Endometrium (tissue), 2 donors: ENCODE data around the gene PANK1.

ENCODE experiments used
- FAIRE-seq: peaks from 2 replicates; lab custom pipeline; 2012; peaks lifted over from hg19 to GRCh38; lab: Jason Lieb, UNC
- donor health status: control.
- donor health status: control.

Gene PANK1

DNA sequence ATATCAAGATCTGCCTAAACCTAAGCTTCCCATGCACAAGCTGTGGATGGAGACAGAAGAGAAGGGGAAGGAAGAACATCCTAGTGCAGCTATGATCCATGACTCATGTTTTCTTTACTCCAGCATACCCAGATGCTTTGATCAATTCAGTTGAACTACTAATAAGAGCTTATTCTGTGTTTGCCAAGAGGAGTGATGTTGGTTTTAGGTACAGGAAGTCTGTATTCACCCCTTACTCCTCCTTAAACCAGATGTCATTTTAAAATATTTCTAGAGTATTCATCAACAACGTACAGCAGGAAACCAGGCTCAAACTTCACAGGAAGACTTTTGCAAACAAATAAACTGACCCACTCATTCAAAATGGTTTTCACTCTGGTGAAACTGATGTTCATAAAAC is 29.2 kb downstream of the PANK1 start:
- FAIRE-seq: no peak

DNA sequence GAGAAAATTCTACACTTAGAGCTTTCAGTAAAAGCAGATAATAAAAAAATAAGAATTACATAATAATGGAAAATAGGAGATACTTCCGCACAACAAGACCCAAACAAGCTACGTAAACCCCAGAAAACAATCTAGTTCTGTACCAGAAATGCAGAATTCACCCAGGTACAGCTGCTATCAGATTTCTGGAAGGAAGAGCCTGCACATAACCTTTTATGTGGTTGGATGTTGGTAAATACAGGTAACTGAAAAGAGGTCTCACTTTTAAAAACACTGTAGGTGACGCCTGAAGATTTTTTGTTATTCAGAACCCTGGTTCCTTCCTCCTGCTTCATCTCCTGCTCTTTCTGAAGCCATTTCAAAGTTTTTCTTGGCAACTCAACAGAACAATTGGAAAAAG is 29.9 kb downstream of the PANK1 start:
- no peak for FAIRE-seq

- no peak for FAIRE-seq
These were observed 31.5 kb downstream of the PANK1 start for GRCh38 chr10:89613582-89613981.

DNA sequence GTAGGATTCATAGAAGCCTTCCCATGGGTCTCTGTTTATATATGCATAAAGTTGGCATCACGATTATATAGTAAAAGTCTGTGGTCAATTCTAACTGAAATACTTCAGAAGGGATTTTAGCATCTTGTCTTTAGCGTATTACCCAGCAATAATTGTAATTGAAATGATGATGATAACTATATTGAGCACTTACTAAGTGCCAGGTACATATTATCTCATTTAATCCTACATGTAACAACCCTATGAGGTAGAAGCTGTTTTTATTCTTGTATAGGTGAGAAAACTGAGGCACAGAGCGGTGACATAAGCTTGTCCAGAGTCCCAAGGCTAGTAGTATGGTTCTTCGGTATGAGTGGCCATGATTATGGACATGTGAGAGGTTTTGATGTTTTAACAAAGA is 33.8 kb downstream of the PANK1 start:
- no peak for FAIRE-seq

DNA sequence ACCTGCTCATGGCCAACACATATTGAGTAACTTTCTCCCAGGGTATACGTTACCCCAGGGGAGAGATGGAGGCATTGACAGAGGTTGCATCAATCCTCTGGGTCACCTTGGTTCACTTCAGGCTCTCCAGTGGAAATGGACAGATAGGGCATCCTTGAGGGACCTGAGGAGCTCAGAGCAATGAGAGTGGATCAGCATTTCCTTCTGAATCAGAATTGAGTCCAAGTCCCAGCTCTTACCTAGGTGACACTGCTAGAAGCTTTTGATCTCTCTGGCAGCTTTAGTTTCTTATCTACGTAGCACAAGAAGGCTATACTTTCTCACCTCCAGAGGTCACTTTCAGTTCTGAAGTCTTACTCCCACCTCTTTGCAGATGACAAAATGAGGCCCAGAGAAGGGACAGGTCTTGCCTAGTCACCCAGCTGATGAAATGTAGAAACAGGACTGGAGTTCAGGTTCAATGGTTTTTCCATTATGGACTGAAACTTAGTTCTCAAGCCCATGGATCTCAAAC is 35.2 kb downstream of the PANK1 start:
- FAIRE-seq: no peak

DNA sequence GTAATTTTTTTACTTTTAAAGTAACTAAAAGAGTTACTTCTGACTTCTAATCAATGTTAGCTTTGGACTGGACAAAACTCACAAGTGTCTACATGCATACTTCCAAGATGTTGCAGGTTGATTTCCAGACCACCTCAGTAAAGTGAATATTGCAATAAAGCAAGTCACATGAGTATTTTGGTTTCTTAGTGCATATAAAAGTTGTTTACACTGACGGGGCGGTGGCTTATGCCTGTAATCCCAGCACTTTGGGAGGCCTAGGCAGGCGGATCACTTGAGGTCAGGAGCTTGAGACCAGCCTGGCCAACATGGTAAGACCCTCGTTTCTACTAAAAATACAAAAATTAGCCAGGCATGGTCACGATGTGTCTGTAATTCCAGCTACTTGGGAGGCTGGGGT is 40.8 kb downstream of the PANK1 start:
- no peak for FAIRE-seq

DNA sequence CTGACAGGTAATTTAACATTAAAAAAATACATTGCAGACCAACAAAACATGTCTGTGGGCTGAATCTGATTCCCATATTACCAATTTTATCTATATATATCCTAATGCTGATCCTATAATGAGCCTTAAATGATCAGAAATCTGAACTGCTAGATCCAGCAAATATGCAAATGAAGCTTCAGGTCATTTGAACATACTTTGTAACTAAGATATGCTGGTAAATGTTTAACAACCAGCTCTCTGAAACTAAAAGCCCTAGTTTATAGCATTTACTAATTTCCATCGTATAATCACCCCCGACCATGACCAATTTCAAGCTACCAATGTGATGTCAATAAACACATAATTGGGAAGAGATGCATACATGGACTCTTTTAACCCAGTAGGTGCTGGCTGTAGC is 42.1 kb downstream of the PANK1 start:
- no peak for FAIRE-seq

DNA sequence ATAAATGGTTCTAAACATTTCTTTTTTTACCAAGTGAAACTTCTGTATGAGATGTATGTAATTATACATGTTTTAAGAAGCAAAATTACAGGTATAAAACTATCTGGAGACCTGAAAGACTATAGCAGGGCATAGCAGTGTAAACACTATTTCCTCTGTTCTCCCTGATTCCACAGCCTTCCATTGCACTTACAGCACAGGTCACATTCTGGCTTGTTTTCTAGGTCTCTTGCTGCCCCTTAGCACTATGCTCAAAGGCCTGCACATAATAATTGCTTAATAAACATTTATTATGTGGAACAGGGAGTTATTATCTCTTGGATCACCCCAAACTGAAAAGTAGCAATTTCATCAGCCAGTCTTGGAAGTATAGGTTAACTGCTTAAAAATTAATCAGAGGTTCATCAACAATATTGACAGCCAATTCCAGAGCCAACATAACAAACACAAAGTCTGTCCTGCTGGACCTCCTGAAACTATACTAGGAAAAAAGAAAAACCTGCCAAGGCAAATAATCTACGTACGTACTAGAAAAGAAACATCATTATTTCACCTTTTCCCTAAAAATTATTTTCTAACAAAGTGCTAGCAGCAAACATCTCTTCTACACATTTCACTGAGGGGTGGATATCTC is 43.2 kb downstream of the PANK1 start:
- no peak for FAIRE-seq

DNA sequence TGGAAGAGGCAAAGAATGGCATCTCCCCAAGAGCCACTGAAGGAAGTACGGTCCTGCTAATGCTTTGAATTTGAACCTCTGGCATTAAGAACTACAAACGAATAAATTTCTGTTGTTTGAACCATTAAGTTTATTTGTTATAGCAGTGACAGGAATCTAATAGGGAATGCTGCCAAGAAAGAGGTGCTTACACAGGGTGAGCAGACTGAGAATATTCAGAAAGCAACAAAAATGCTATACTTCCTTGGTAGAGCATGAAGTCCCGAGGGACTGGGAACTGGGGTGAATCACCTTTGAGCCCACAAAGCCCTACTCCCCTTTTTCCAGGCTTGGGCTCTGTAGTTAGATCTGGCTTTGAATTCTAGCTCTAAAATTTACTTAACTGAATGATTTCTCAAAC is 45.0 kb downstream of the PANK1 start:
- FAIRE-seq: no peak

- no peak for FAIRE-seq
These were observed 52.0 kb downstream of the PANK1 start for GRCh38 chr10:89593043-89593442.

DNA sequence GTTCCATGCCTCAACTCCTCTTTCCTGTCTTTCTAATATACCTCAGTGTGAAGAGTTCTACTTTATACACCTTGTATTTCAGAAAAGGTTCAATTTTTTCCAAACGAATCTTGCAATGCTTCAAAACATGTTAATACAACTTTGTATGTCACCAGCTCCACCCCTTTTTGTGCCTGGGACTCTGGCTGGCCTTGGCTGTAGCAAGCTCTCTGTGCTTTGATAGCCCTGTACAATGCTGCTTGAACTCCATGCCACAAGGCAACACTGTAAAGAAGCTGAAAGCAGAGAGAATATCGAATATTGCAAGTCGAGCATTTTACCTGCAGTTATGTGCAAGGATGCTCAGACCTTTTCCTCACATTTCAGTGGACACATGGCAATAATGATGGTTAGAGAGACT is 52.5 kb downstream of the PANK1 start:
- no peak for FAIRE-seq

DNA sequence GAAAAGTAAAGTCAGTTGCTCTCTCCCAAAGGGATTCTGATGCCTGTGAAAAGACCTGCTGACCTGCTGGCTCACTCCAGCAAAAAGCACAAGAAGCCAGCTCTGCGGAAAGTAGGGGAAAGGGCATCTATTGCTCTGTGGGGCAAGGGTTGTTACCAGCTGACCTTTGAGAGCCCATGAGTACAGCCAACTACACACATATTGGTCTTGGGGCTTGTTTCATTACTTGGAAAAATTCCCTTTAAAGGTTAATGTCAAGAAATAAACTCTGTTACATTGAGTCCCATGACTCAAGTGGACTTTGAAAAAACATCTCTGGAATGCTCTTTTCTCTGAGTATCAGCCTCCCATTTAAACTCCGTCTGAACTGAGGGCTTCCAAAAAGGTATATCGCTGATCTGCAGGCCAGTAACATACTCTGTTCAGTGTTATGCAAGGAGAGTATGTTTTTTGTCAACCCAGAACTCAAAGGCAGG is 53.2 kb downstream of the PANK1 start:
- FAIRE-seq: no peak

- FAIRE-seq: no peak
These were observed 53.8 kb downstream of the PANK1 start for GRCh38 chr10:89591111-89591795.

- FAIRE-seq: no peak
These were observed 54.7 kb downstream of the PANK1 start for GRCh38 chr10:89590326-89590725.

GRCh38 chr10:89589101-89589720 is 55.8 kb downstream of the PANK1 start:
- no peak for FAIRE-seq

GRCh38 chr10:89588671-89589070 is 56.4 kb downstream of the PANK1 start:
- FAIRE-seq: no peak

DNA sequence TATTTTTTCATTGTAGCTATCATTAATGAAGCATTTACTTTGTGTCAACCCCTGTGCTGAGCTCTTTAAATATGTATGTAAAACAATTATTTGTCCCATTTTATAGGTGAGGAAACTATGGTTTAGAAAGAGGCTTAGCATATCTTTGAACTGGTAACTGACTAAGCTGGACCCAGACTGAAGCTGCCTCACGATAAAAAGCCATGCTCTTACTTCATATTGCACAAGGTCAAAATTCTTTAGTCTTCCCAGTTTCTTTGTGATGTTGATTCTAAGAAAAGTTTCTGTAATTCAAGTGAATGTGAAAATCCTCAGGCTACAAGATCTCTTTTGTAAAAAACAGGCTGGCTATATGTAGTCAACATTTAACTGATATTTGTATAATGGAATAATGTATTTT is 63.0 kb downstream of the PANK1 start:
- no peak for FAIRE-seq

GRCh38 chr10:89580243-89580642 is 64.8 kb downstream of the PANK1 start:
- no peak for FAIRE-seq

GRCh38 chr10:89576696-89577095 is 68.3 kb downstream of the PANK1 start:
- no peak for FAIRE-seq

DNA sequence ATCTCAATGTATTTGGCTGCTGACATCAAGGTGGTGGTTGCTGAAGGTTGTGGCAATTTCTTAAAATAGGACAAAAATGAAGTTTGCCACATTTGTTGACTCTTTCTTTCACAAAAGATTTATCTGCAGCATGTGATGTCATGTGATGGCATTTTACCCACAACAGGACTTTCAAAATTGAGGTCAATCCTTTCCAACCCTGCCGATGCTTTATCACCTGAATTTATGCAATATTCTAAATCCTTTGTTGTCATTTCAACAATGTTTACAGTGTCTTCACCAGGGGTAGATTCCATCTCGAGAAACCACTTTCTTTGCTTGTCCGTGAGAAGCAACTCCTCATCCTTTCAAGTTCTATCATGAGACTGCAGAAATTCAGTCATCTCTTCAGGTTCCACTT is 69.0 kb downstream of the PANK1 start:
- no peak for FAIRE-seq

DNA sequence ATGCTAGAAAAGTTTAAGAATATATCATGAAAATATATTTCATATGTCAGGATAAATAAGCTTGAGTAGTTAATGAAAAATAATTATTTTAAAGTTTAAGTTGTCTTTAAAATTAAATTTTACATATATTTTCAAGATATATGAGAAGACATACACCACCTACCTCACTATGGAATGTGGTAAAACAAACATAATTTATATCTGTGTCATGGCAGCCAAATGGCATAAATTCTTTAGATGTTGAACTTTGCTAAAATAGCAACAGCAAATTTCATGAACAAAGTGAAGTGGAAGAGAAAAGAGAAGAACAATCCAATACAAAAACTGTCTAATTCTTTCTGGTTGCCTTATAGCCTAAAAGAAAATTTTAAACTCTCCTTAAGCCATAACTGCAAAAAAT is 70.0 kb downstream of the PANK1 start:
- no peak for FAIRE-seq

DNA sequence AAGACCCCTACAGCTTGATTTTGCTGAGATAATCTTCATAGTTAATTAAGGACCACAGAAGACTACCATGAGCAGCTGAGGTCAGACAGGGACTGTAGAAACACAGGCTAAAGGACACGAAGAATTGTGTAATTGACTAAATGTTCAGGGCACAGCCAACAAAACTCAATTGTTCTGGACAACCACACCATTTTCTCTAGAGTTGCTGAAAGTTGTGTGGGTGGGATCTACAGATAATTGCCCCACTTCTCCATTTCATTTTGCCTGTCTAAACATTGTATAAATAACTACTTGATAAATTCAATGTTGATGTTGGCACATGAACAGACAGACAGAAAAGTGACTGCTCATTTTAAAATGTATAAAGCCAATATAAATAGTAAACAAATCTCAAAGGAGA is 70.7 kb downstream of the PANK1 start:
- no peak for FAIRE-seq

- FAIRE-seq: no peak
These were observed 77.3 kb downstream of the PANK1 start for GRCh38 chr10:89567576-89568245.
